Neuronal stem cell (in vitro differentiated cells): ENCODE results near the gene PTEN.

Source experiments
- DNase-seq: peaks from one replicate; pipeline ENCODE4 v3.0.0-alpha.2; 2013; ENCODE audit warnings: low spot score
- H2AFZ ChIP-seq: one replicate; pipeline ENCODE4 v1.6.1; 2013; ENCODE audit warnings: mild to moderate bottlenecking, low read length, inconsistent platforms
- H2AK5ac ChIP-seq: 2 replicates; pipeline ENCODE4 v1.6.1; 2013; ENCODE audit warnings: low read depth, mild to moderate bottlenecking, inconsistent platforms, low read length, moderate library complexity, mixed read lengths
- H2BK120ac ChIP-seq: 2 replicates; pipeline ENCODE4 v1.6.1; 2013; ENCODE audit warnings: low read depth, mild to moderate bottlenecking, inconsistent platforms, low read length, moderate library complexity, mixed read lengths
- H2BK12ac ChIP-seq: one replicate; pipeline ENCODE4 v1.6.1; 2013; ENCODE audit warnings: low read length, inconsistent platforms
- H2BK15ac ChIP-seq: 2 replicates; pipeline ENCODE4 v1.6.1; 2013; ENCODE audit warnings: mild to moderate bottlenecking, low read length, inconsistent platforms, mixed read lengths
- H2BK5ac ChIP-seq: one replicate; pipeline ENCODE4 v1.6.1; 2013; ENCODE audit warnings: inconsistent platforms, mild to moderate bottlenecking, low read length, moderate library complexity
- H3K14ac ChIP-seq: one replicate; pipeline ENCODE4 v1.6.1; 2013; ENCODE audit warnings: low read length, inconsistent platforms
- H3K18ac ChIP-seq: 2 replicates; pipeline ENCODE4 v1.6.1; 2013; ENCODE audit warnings: low read length, inconsistent platforms
- H3K23ac ChIP-seq: 2 replicates; pipeline ENCODE4 v1.6.1; 2013; ENCODE audit warnings: low read depth, mild to moderate bottlenecking, mixed read lengths, low read length, inconsistent platforms; ENCODE audit not compliant: poor library complexity
- H3K27ac ChIP-seq: replicated peaks from 3 replicates; pipeline ENCODE4 v1.5.1; 2013; ENCODE audit warnings: low read length, inconsistent platforms
- H3K27me3 ChIP-seq, 3 experiments: 2 replicates each; pipeline ENCODE4 v1.6.1; 2013; ENCODE audit warnings: low read length in 3 of 3, mild to moderate bottlenecking in 2 of 3, inconsistent platforms in 1 of 3, low read depth in 1 of 3, mixed read lengths in 1 of 3, moderate library complexity in 1 of 3; ENCODE audit not compliant: control insufficient read depth in 3 of 3, insufficient read depth in 3 of 3
- H3K36me3 ChIP-seq, 2 donors: replicated peaks in 1 of 2; 2 replicates each; pipeline ENCODE4 v1.6.1; 2013; ENCODE audit warnings: low read length in 2 of 2; ENCODE audit not compliant: control insufficient read depth in 2 of 2, insufficient read depth in 2 of 2
- H3K4ac ChIP-seq: 2 replicates; pipeline ENCODE4 v1.6.1; 2013; ENCODE audit warnings: inconsistent platforms, mild to moderate bottlenecking, low read length, moderate library complexity
- H3K4me1 ChIP-seq, 2 donors: 1 replicate in 1 of 2; 2 replicates in 1 of 2; pipeline ENCODE4 v1.6.1; 2013; ENCODE audit warnings: low read length in 2 of 2, low read depth in 1 of 2; ENCODE audit not compliant: control insufficient read depth in 2 of 2, insufficient read depth in 1 of 2
- H3K4me2 ChIP-seq: one replicate; pipeline ENCODE4 v1.6.1; 2013; ENCODE audit warnings: mild to moderate bottlenecking, low read length, inconsistent platforms; ENCODE audit not compliant: insufficient read depth, poor library complexity, severe bottlenecking
- H3K4me3 ChIP-seq, 2 donors: 2 replicates each; pipeline ENCODE4 v1.5.1; 2013; ENCODE audit warnings: low read length in 2 of 2, mild to moderate bottlenecking in 2 of 2, inconsistent platforms in 1 of 2, moderate library complexity in 1 of 2
- H3K79me1 ChIP-seq: one replicate; pipeline ENCODE4 v1.6.1; 2013; ENCODE audit warnings: low read depth, mild to moderate bottlenecking, inconsistent platforms, low read length, moderate library complexity
- H3K9ac ChIP-seq: one replicate; pipeline ENCODE4 v1.6.1; 2013; ENCODE audit warnings: mild to moderate bottlenecking, low read depth, low read length, inconsistent platforms; ENCODE audit not compliant: poor library complexity
- H3K9me3 ChIP-seq, 2 donors: replicated peaks in 1 of 2; 2 replicates each; pipeline versions ENCODE3 to v1.6.1; 2013; ENCODE audit warnings: low read length in 2 of 2, mild to moderate bottlenecking in 2 of 2, inconsistent platforms in 1 of 2, low read depth in 1 of 2, mixed read lengths in 1 of 2, moderate library complexity in 1 of 2; ENCODE audit not compliant: control insufficient read depth in 2 of 2, insufficient read depth in 1 of 2
- H4K8ac ChIP-seq: one replicate; pipeline ENCODE4 v1.6.1; 2013; ENCODE audit warnings: low read depth, mild to moderate bottlenecking, inconsistent platforms, low read length, moderate library complexity
- H4K91ac ChIP-seq: one replicate; pipeline ENCODE4 v1.6.1; 2013; ENCODE audit warnings: low read length, low read depth, mild to moderate bottlenecking, inconsistent platforms; ENCODE audit not compliant: poor library complexity
- WGBS, 2 donors: extraction: QIAGEN DNeasy Blood & Tissue Kit; methylation state at CpG; one replicate each; pipeline ENCODE4 v1.1.7; 2013; ENCODE audit warnings: missing lambda C conversion rate in 2 of 2, mixed read lengths in 1 of 2; ENCODE audit not compliant: insufficient read length in 2 of 2, insufficient replicate concordance in 1 of 2; ENCODE audit errors: extremely low coverage in 2 of 2; 5-methylcytosine and 5-hydroxymethylcytosine counted together

Gene PTEN

DNA sequence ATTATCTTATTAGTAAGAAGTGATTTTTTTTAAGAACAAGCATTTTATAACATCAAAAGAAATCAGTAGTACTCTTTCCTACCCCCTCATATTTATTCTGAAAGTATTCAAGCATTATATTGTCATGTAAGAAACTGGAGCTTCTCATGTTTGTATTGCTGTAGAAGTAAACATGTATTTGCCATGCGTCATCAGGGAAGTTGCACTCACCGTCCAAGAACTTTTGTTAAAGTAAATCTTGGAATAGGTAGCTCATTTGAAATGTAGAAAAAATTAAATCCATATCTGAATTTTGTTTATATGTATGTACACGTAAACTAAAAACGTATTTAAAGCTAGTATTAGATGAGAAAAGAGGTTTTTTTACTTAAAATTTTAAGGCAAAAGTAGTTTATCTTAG, 96.8 kb downstream of the PTEN start:
- H2AFZ ChIP-seq = no peak overlapping the region
- H3K23ac ChIP-seq = no peak overlapping the region
- no peaks in the 10 kb centered on the region for H3K27me3 ChIP-seq
- H3K9ac ChIP-seq = no peak overlapping the region
- H2AK5ac ChIP-seq = no peak overlapping the region
- no peak for DNase-seq
- no CpG with 5 or more reads among the region's 4 CpGs for WGBS, 2 donors
- H2BK120ac ChIP-seq = no peak overlapping the region
- H3K79me1 ChIP-seq = no peaks in the 10 kb centered on the region
- no peak overlapping the region for H2BK12ac ChIP-seq
- no peak overlapping the region for H3K4me3 ChIP-seq
- no peak overlapping the region for H4K8ac ChIP-seq
- H3K18ac ChIP-seq = no peak overlapping the region
- H3K27ac ChIP-seq = no peak overlapping the region
- no peak overlapping the region for H3K4ac ChIP-seq
- no peak overlapping the region for H3K14ac ChIP-seq
- H2BK5ac ChIP-seq = no peak overlapping the region
- H3K4me1 ChIP-seq = no peaks in the 10 kb centered on the region
- no peaks in the 10 kb centered on the region for H3K9me3 ChIP-seq
- H3K36me3 ChIP-seq = peaks cover 6 to 87% of the 10 kb centered on the region in 2 donors
- no peak overlapping the region for H3K4me2 ChIP-seq
- H2BK15ac ChIP-seq = no peak overlapping the region
- no peak overlapping the region for H4K91ac ChIP-seq

DNA sequence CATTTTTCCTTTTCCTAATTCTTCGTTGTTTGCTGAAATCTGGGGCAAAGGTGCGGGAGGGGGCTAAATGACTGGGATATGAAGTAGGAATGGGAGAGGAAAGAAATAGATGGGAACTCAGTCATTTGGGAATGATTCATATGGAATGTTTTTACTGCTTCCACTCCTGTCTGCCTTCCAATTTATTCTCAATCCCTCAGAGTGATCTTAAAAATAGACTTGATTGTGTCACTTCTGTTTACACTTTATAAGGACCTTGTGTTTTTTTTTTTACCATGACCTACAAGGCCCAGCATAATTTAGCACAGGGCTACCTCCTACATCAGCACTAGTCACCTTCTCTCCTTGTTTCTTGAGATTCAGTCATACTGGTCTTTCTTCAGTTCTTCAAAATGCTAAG, 97.9 kb downstream of the PTEN start:
- H2BK120ac ChIP-seq = no peak overlapping the region
- H3K27me3 ChIP-seq = no peaks in the 10 kb centered on the region
- H3K9me3 ChIP-seq = no peaks in the 10 kb centered on the region
- H3K27ac ChIP-seq = no peak overlapping the region
- no CpG with 5 or more reads among the region's 2 CpGs for WGBS, 2 donors
- H3K14ac ChIP-seq = no peak overlapping the region
- no peak overlapping the region for H4K8ac ChIP-seq
- H2BK15ac ChIP-seq = no peak overlapping the region
- H3K23ac ChIP-seq = no peak overlapping the region
- no peak overlapping the region for H3K9ac ChIP-seq
- no peak overlapping the region for H3K4me2 ChIP-seq
- H3K4me1 ChIP-seq = no peaks in the 10 kb centered on the region
- H2AFZ ChIP-seq = no peak overlapping the region
- H3K4ac ChIP-seq = no peak overlapping the region
- no peak overlapping the region for H2BK5ac ChIP-seq
- H3K79me1 ChIP-seq = no peaks in the 10 kb centered on the region
- peaks cover 6 to 78% of the 10 kb centered on the region in 2 donors for H3K36me3 ChIP-seq
- no peak overlapping the region for H3K18ac ChIP-seq
- DNase-seq = no peak
- H2BK12ac ChIP-seq = no peak overlapping the region
- no peak overlapping the region for H2AK5ac ChIP-seq
- H3K4me3 ChIP-seq = no peak overlapping the region
- H4K91ac ChIP-seq = no peak overlapping the region

DNA sequence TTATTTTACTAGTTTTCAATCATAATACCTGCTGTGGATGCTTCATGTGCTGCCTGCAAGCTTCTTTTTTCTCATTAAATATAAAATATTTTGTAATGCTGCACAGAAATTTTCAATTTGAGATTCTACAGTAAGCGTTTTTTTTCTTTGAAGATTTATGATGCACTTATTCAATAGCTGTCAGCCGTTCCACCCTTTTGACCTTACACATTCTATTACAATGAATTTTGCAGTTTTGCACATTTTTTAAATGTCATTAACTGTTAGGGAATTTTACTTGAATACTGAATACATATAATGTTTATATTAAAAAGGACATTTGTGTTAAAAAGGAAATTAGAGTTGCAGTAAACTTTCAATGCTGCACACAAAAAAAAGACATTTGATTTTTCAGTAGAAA, 103.0 kb downstream of the PTEN start:
- Histone ChIP-seq H3K9me3 (no peaks in the 10 kb centered on the region), H3K4me1 (no peaks in the 10 kb centered on the region), H3K4ac (no peak overlapping the region), H3K27ac (no peak overlapping the region), H3K23ac (no peak overlapping the region), H3K14ac (no peak overlapping the region), H2BK120ac (no peak overlapping the region), H3K36me3 (peaks cover 4 to 46% of the 10 kb centered on the region in 2 donors), H2AFZ (no peak overlapping the region), H3K79me1 (no peaks in the 10 kb centered on the region), H4K91ac (no peak overlapping the region), H3K4me3 (no peak overlapping the region), H2BK15ac (no peak overlapping the region), H3K4me2 (no peak overlapping the region), H3K18ac (no peak overlapping the region), H2AK5ac (no peak overlapping the region), H2BK12ac (no peak overlapping the region), H3K27me3 (no peaks in the 10 kb centered on the region), H2BK5ac (no peak overlapping the region), H4K8ac (no peak overlapping the region), H3K9ac (no peak overlapping the region)
- DNase-seq = no peak
- no CpG with 5 or more reads among the region's 2 CpGs for WGBS, 2 donors

DNA sequence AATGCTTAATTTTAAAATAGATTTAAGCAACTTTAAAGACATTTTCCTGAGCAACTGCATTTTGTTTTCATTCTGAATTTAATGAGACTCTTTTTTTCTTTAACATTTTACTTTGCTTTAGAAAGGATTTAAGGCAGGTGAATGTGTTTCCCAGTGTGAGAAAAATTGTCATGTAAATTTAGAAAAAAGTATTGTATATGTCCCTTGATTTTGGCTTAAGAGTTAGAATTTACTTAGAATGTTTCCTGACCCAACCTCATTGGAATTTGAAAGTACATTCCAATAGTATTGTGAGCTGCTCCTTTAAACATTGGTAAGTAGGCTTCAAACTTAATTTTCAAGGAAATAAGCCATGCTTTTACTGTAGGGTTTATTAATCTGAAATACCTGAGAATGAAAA, 110.2 kb downstream of the PTEN start:
- no peak overlapping the region for H4K91ac ChIP-seq
- H2BK15ac ChIP-seq = no peak overlapping the region
- H2BK5ac ChIP-seq = no peak overlapping the region
- no peak overlapping the region for H3K27ac ChIP-seq
- no peak overlapping the region for H3K18ac ChIP-seq
- no peaks in the 10 kb centered on the region for H3K79me1 ChIP-seq
- H3K23ac ChIP-seq = no peak overlapping the region
- no peak overlapping the region for H2AFZ ChIP-seq
- no peaks in the 10 kb centered on the region for H3K36me3 ChIP-seq
- no peak overlapping the region for H3K4me3 ChIP-seq
- H3K14ac ChIP-seq = no peak overlapping the region
- no peak for DNase-seq
- H2BK120ac ChIP-seq = no peak overlapping the region
- no peak overlapping the region for H3K4ac ChIP-seq
- H4K8ac ChIP-seq = no peak overlapping the region
- no peak overlapping the region for H2AK5ac ChIP-seq
- H3K4me1 ChIP-seq = peaks cover 0 to 3% of the 10 kb centered on the region in 2 donors
- no peaks in the 10 kb centered on the region for H3K9me3 ChIP-seq
- no peaks in the 10 kb centered on the region for H3K27me3 ChIP-seq
- H3K9ac ChIP-seq = no peak overlapping the region
- no peak overlapping the region for H2BK12ac ChIP-seq
- no peak overlapping the region for H3K4me2 ChIP-seq
